HG03457 (cell line): ENCODE data around the gene UGT1A5.

ENCODE experiments used
- ATAC-seq: cut with Tn5 transposase; IDR thresholded peaks from one replicate; pipeline ENCODE4 v1.9.1; 2021; ENCODE audit warnings: moderate number of reproducible peaks; ENCODE audit not compliant: unreplicated experiment

Gene UGT1A5

DNA sequence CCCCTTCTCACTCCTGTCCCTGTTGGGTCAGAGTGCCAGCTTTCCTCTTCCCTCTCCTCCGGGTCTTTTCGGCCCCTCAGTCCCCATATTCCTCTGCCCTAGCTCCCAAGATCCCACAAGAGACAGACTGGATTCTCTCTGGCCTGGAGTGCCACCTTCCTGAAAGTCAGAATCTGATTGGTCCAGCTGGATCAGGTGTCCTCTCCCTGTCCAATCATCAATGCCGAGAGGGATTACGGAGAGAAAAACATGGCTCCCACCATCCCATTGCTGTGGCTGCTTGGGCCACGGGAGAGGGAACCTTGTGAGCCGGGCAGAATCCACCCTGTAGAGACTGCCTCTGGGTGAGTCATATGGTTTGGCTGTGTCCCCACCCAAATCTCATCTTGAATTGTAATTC, 62.7 kb downstream of the UGT1A5 start:
- no peak for ATAC-seq

- ATAC-seq, result no peak
Measured at GRCh38 chr2:233778030-233778429, 65.3 kb downstream of the UGT1A5 start, which contains the start of gene MROH2A. Gene MROH2A, plus strand, starts transcription at chr2:233778330. Its CDS starts 1,029 bp downstream, at chr2:233779359.

GRCh38 chr2:233779722-233780121, 67.0 kb downstream of the UGT1A5 start:
- ATAC-seq, result no peak

DNA sequence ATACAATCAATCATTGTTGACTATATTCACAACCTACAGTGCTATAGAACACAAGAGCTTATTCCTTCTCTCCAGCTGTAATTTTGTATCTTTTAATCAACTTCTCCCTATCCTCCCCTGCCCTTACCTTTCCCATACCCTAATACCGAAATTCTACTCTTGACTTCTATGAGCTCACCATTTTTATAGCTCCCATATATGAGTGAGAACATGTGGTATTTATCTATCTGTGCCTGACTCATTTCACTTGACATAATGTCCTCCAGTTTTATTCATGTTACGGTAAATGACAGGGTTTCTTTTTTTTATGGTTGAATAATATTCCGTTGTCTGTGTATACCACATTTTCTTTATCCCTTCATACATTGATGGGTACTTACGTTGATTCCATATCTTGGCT, 68.1 kb downstream of the UGT1A5 start:
- ATAC-seq, result no peak

GRCh38 chr2:233789554-233789953, 76.8 kb downstream of the UGT1A5 start:
- ATAC-seq, result no peak

GRCh38 chr2:233791151-233791882, 78.6 kb downstream of the UGT1A5 start:
- ATAC-seq, result no peak

- no peak for ATAC-seq
Measured at GRCh38 chr2:233791883-233792329, 79.2 kb downstream of the UGT1A5 start.

DNA sequence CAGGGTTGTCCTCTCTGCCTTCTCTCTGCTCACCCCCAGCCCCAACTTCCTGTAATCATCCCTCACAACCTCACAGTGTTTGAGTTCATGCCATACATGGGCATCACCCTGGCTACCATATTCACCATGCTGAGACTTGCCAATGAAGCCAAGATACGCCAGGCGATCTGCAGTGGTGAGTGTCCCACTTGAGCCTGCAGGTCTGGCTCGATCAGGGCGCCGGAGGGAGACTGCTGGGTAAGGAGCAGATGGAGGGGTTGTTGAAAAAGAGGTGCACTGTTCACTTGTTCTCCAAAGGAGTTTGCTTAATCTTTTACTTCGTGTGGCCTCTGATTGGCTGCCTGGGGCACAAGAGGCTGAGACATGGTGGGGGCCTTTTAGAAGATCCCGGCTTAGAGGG, 80.0 kb downstream of the UGT1A5 start:
- no peak for ATAC-seq

- no peak for ATAC-seq
Measured at GRCh38 chr2:233793465-233794127, 80.9 kb downstream of the UGT1A5 start.

DNA sequence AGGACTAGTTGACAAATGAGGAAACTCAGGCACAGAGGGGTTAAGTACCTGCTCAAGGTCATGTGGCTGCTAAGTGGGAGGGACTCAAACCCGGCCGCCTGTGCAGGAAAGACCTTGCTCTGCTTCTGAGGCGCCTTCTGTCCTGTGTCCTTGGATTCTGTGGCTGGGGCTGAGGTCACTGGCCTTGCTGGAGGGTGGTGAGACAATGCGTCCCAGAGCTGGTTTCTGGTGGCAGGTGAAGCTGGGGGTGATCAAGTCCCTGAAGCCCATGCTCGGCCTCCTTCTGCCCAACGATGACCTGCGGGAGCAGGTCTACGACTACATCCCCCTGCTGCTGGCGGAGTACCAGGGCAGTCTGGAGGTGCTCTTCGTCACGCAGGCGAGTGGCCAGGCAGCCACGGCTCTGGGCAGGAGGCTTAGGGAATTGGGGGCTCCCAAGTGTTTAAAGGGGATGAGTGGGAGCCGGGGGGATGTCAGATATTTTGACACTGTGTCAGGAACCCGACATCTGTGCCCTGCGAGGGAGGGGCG, 81.5 kb downstream of the UGT1A5 start:
- ATAC-seq, result no peak

- no peak for ATAC-seq
Measured at GRCh38 chr2:233795735-233796171, 83.0 kb downstream of the UGT1A5 start.

DNA sequence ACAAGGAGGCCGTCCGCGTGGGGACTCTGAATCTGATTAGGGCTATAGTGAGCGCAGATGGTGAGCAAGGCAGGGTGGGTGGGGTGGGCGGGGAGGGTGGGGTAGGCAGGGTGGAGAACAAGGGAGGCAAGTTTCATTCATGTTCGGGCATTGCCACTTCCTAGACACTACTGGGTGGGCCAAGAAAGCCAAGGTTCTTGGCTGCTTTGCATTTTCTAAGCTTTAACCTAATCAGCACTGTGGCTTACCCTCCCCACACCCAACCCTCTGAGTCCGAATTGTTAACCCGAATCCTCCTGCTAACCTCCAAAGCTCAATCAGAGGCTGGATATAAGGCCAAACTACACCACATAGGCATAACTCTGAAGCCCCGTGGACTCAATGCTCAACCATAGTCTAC, 83.5 kb downstream of the UGT1A5 start:
- no peak for ATAC-seq

GRCh38 chr2:233798335-233799086, 85.8 kb downstream of the UGT1A5 start:
- no peak for ATAC-seq

DNA sequence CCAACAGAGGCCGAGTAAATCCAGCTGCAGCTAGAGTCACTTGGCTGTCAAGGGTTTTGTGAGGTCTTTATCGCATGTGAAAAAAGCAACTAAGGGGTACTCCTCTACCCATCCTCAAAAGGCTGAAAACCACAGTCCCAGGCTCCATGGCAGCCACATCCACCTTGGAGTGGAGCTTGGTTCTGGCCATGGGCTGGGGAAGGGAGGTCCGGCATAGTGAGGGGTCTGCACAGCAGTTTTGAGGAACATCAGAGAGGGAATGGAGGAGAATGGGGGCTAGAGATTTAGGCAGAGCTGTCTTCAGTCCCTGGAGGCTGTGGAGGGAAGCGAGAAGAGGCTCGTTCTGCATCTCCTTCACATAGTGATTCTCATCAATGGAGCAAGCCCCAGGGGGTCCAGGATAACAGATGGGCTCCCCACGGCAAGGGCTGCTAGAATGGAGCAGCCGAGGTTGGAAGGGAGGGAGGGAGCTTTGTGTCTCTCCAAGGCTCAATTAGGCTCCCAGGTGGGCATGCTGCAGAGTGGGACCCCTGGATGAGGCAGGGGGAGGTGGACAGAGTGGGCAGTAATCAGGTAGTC, 86.5 kb downstream of the UGT1A5 start:
- no peak for ATAC-seq

GRCh38 chr2:233799716-233800115, 87.0 kb downstream of the UGT1A5 start:
- ATAC-seq, result no peak

- ATAC-seq, result no peak
Measured at GRCh38 chr2:233800208-233800607, 87.5 kb downstream of the UGT1A5 start.

GRCh38 chr2:233801357-233802131, 88.8 kb downstream of the UGT1A5 start:
- no peak for ATAC-seq

- ATAC-seq, result no peak
Measured at GRCh38 chr2:233802132-233802815, 89.6 kb downstream of the UGT1A5 start.

DNA sequence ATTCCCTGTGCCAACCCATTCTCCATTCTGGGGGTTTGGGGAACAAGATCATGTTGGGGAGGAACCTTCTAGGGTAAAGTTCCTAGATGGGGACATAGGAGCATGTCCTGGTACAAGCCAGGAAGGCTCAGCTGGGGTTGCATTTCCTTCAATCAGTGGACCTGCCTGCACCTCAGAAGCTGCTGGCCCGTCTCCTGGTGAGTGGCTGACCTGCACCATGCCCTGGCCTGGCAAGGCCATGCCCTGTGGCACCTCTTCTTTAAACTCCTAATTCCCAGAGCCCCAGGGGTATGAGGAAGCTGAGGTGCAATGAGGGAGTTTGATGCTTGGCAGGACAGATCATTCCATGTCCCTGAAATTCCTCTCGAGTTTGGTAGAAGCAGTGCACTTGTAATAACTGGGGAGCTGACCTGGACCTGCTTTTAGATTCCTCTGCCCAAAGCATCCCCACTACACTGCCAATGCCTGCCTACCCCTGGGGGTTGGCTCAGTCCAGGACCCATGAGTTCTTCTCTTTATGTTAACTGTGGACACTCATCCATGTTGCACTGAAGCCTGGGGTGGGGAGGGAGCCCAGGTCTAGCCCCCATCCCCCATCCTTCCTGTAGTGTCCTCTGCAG, 90.7 kb downstream of the UGT1A5 start:
- ATAC-seq, result no peak
